ENCODE data around the gene SYCE1. TPM values are rescaled to one million over a fixed set of nuclear protein-coding genes. Genes with fewer than 3 reads are reported as not detected.
"Not testable (repeated sequence)": the region's sequence is repeated elsewhere in the genome, so short reads cannot be mapped to it uniquely, and the experiment has no call there.

The SYCE1 gene
- total RNA-seq (2014; rRNA removed; shearing (Covaris generic); ENCODE audit: low replicate concordance): not detected in 2 replicates

DNA sequence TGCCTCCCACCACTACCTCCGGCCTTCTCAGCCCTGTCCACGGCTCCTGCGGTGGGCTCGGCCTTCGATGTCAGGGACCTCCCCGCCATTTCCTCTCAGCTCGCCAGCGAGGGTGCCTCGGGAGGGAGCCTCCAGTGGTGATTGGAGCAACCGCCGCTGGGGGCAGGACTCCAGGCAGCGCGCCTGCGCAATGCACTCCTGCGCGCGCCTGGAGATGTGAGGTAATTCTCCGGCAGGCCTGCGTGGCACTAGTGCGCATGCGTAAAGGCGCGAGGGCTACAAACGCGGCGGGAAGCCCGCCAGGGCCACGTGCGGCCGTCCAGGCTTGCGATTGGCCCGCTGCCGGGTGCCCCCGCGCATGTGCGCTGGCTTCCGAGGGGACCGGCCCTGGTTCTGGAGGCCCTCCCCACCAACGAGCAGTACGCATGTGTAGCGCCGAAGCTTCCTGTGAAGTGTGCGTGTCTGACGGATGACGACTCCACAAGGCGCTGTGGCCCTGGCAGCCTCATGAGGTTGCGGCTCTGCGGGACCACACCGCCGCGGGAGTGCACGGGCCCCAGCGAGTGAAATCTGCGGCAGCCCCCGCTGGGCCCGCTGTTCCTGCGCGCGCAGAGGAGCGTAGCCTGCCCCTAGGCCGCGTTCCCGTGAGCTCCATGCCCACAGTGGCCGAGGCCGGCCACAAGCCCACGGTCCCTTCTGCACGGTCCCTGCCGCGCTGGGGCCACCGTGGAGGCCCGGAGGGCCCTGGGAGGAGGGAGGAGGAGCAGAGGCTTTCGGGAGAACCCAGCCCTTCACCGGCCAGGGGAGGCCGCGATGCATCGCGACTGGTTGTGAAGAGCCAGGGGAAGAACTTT, at the start of gene SYCE1:
SYCE1 (minus strand) TSS at position 143 of the 854 bp plus-strand sequence; CDS start at position 89, 54 bp downstream.
- in situ Hi-C loops (cut with HindIII; ENCODE audit: low pct_unique_long_range_greater_than_20kb, low sequenced_read_pairs): no loop called here
- no peak for DNase-seq (ENCODE audit: low read depth)

GRCh38 chr10:133614830-133615580, 49.6 kb upstream of the SYCE1 start:
- no peak for DNase-seq (ENCODE audit: low read depth)
- in situ Hi-C loops (cut with HindIII; ENCODE audit: low pct_unique_long_range_greater_than_20kb, low sequenced_read_pairs): no loop called here

GRCh38 chr10:133613699-133614098, 48.3 kb upstream of the SYCE1 start:
- DNase-seq (ENCODE audit: low read depth): no peak
- in situ Hi-C loops (cut with HindIII; ENCODE audit: low pct_unique_long_range_greater_than_20kb, low sequenced_read_pairs): no loop called here

- DNase-seq (ENCODE audit: low read depth): no peak
- in situ Hi-C loops (cut with HindIII; ENCODE audit: low pct_unique_long_range_greater_than_20kb, low sequenced_read_pairs): no loop called here
Measured at GRCh38 chr10:133611079-133611478, 45.7 kb upstream of the SYCE1 start.

GRCh38 chr10:133608855-133609254, 43.5 kb upstream of the SYCE1 start:
- in situ Hi-C loops (cut with HindIII; ENCODE audit: low pct_unique_long_range_greater_than_20kb, low sequenced_read_pairs): no loop called here

DNA sequence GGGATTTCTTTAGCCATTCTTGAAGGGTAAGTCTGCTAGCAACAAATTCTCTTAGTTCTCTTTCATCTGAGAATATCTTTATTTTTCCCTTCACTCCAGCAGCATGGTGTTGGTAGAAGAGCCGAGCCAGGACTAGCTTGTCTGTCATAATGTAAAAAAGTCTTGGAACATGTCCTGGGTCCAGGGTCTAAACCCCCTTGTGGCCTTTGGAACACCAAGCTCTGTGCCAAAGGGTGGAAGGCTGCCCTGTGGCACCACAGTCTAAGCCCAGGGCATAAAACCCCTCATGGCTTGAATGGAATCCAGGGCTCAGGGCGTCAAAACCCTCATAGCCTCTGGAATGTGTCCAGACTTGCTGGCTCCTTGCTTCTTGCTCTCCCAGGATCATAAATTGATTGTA, 38.1 kb upstream of the SYCE1 start:
- in situ Hi-C loops (cut with HindIII; ENCODE audit: low pct_unique_long_range_greater_than_20kb, low sequenced_read_pairs); DNase-seq (ENCODE audit: low read depth): not testable (repeated sequence)

More at GRCh38 chr10:133608855-133609254, 43.5 kb upstream of the SYCE1 start:
- DNase-seq (ENCODE audit: low read depth): no peak

DNA sequence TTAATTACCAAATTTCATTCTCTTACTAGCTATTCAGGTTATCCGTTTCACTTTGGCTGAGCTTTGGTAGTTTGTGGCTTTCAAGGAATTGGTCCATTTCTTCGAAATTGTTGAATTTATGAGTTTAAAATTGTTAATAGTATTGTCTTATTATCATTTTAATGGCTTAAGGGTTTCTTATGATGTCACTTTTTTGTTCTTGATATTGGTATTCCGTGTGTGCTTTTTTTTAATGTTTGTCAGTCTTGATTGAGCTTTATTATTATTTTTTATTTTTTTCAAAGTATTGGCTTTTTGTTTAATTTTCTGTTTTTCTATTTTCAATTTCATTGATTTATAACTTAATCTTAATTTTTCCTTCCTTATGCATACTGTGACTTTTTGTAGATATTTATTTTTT, 35.3 kb upstream of the SYCE1 start:
- in situ Hi-C loops (cut with HindIII; ENCODE audit: low pct_unique_long_range_greater_than_20kb, low sequenced_read_pairs): no loop called here
- DNase-seq (ENCODE audit: low read depth): no peak

GRCh38 chr10:133599869-133600268, 34.5 kb upstream of the SYCE1 start:
- in situ Hi-C loops (cut with HindIII; ENCODE audit: low pct_unique_long_range_greater_than_20kb, low sequenced_read_pairs); DNase-seq (ENCODE audit: low read depth): not testable (repeated sequence)

DNA sequence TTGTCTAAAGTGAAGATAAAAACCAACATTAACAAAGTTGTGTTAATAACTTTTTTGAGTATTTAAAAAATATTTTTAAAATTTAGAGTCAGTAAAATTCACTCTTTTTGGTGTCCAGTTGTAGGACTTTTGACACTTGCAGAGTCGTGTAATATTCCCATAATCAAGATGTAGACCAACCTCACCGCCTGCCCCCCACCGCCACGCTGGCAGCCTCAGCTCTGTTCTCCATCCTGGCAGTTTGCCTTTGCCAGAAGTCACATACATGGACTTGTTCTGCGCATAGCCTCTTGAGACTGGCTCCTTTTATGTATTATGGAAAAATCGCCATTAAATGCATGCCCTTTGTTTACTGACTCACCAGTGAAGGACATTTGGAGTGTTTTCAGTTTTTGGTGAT, 27.3 kb upstream of the SYCE1 start:
- in situ Hi-C loops (cut with HindIII; ENCODE audit: low pct_unique_long_range_greater_than_20kb, low sequenced_read_pairs): no loop called here
- DNase-seq (ENCODE audit: low read depth): no peak

DNA sequence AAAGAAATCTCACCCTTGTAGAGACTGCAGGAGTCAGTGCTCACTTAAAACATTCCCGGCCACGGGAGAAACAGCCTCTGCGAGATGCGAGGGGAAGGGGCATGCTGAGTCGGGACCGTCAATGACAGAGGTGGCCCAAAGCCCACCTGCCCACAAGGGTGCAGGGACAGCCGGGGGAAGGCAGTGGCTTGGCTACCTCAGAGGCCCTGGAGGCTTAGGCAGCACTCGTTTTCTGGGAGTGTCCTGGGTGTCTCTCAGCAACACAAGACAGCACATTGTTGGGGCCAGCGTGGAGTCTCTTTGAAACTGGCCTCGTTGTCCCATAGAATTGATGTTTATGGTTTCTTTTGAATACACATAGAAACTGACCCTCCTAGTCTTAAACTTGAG, 25.6 kb upstream of the SYCE1 start:
- no peak for DNase-seq (ENCODE audit: low read depth)
- in situ Hi-C loops (cut with HindIII; ENCODE audit: low pct_unique_long_range_greater_than_20kb, low sequenced_read_pairs): no loop called here

DNA sequence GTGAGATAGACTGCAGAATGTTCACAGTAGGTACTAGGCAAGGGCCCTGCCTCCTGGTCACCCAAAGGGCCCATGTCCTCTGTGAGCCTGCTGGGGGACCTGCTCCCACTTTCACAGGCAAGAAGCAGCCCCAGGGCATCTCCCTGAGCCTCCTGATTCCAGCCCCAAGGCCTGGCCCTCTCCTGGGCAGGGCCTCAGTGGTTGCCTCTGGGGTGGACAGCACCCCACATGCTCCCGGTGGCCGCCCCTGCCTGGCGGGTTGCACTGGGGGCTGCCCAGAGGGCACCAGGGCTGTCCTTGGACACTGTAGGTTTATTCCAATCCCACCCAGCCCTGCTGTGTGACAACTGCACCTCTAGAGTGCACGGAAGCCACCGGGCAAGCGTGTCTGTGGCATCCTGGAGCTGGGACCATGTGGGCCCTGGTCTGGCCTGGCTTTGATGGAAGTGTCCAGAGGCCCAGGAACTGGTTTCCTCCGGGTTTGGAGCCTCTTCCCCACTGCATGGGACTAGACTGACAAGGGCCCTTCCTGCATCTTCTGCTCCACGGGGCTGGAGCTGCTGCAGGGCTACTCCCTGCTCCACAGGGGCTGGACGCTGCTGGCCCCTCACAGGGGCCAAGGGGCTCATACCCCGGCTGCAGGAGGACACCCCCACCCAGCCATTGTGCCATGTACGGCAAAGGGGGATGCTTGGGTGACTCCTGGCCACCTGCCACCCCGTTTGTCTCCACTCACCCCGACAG, 25.0 kb upstream of the SYCE1 start:
- in situ Hi-C loops (cut with HindIII; ENCODE audit: low pct_unique_long_range_greater_than_20kb, low sequenced_read_pairs): no loop called here
- DNase-seq (ENCODE audit: low read depth): no peak

DNA sequence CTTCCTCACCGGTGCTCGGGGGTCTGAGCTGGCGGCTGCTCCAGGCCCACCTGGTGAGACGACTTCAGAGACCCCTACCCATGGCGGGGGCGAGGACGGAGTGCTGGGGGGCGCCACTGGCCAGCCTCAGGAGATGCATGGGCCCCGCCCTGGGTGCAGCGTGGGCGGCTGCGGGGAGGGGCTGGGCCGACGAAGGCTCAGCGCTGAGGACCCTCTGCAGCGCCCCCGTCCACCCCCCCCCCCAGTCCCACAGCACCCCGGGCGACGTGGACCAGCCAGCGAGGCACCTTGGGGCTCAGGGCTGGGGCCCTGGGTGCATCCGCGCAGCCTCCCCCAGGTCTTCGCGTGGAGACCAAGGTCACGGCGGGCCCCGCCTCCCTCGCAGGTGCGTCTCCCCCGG, 11.7 kb upstream of the SYCE1 start:
- in situ Hi-C loops (cut with HindIII; ENCODE audit: low pct_unique_long_range_greater_than_20kb, low sequenced_read_pairs); DNase-seq (ENCODE audit: low read depth): not testable (repeated sequence)

DNA sequence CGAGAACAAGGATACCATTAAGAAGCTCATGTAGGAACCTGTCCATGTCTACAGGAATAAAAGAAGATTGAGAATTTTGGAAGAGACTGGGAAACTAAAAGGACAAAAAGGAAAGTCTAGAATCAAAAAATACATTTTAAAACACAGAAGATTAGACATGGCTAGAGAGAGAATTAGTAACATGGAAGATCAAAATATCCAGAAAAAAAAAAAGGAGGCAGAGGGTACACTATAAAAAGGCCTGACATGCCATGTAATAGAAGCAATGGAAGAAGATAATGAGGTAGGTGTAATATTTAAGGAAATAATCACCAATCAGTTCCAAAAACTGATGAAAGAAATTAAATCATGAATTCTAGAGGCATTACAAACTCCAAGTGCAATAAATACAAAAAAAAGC, 8.1 kb upstream of the SYCE1 start:
- DNase-seq (ENCODE audit: low read depth); in situ Hi-C loops (cut with HindIII; ENCODE audit: low pct_unique_long_range_greater_than_20kb, low sequenced_read_pairs): not testable (repeated sequence)

DNA sequence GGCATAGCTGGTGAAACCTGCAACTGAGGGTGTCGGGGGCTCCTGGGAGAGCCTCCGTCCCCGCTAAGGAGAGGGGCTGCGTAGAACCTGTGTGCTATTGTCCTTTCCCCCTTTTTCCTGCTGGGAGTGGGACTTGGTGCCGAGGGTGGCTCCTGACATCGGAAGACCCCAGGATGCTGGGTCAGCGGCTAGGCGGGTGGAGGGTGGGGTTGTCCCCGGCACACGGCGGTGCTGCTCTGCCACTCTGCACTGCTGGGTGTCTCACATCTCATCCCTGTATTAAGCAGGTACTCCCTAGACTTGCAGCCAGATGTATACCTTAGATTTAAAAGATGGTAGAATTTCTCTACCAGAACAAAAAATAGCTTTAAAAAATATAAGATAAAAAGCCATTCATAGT, 6.7 kb upstream of the SYCE1 start:
- DNase-seq (ENCODE audit: low read depth); in situ Hi-C loops (cut with HindIII; ENCODE audit: low pct_unique_long_range_greater_than_20kb, low sequenced_read_pairs): not testable (repeated sequence)

GRCh38 chr10:133569801-133570200, 4.4 kb upstream of the SYCE1 start:
- in situ Hi-C loops (cut with HindIII; ENCODE audit: low pct_unique_long_range_greater_than_20kb, low sequenced_read_pairs); DNase-seq (ENCODE audit: low read depth): not testable (repeated sequence)

- DNase-seq (ENCODE audit: low read depth); in situ Hi-C loops (cut with HindIII; ENCODE audit: low pct_unique_long_range_greater_than_20kb, low sequenced_read_pairs): not testable (repeated sequence)
Measured at GRCh38 chr10:133568831-133569527, 3.6 kb upstream of the SYCE1 start.

- in situ Hi-C loops (cut with HindIII; ENCODE audit: low pct_unique_long_range_greater_than_20kb, low sequenced_read_pairs): no loop called here
- no peak for DNase-seq (ENCODE audit: low read depth)
Measured at GRCh38 chr10:133568287-133568614, 2.9 kb upstream of the SYCE1 start.

DNA sequence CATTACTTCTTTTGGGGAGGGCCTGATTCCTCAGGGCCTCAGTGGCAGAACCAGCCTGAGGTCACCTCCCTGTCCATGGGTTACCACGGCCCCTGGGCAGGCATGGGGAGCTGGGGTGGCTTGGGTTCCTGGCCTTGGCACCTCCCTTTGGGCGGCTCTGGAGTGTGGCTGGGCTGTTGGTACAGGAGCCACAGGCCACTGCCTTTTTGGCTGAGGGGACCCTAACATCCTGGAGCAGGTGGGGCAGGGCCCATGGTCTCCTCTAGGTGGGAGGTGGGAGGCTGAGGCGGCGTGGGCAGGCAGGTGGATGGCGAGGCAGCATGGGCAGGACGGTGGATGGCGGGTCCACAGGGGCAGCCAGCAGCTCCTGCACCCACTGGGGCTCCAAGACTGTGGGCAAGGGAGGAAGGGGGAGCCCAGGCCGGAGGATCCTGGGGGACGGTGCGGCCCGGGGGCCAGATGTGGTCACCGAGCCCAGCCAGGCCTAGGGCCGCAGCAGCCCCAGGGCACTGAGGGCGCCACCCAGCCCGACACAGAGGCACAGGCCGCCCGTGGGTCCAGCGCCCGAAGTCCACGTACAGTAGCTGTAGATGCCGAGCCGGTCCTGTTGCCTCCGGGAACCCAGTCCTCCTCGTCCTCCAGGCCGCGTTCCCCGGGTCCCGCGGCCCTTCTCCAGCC, 2.4 kb upstream of the SYCE1 start:
- in situ Hi-C loops (cut with HindIII; ENCODE audit: low pct_unique_long_range_greater_than_20kb, low sequenced_read_pairs): no loop called here
- no peak for DNase-seq (ENCODE audit: low read depth)

Data from Caki2 (cell line).